ENCODE measurements around the gene DLEU7. TPM values are rescaled to one million over a fixed set of nuclear protein-coding genes. Genes with fewer than 3 reads are reported as not detected.

The DLEU7 gene
- total RNA-seq, 1 donor from 2014 or later: not detected

DNA sequence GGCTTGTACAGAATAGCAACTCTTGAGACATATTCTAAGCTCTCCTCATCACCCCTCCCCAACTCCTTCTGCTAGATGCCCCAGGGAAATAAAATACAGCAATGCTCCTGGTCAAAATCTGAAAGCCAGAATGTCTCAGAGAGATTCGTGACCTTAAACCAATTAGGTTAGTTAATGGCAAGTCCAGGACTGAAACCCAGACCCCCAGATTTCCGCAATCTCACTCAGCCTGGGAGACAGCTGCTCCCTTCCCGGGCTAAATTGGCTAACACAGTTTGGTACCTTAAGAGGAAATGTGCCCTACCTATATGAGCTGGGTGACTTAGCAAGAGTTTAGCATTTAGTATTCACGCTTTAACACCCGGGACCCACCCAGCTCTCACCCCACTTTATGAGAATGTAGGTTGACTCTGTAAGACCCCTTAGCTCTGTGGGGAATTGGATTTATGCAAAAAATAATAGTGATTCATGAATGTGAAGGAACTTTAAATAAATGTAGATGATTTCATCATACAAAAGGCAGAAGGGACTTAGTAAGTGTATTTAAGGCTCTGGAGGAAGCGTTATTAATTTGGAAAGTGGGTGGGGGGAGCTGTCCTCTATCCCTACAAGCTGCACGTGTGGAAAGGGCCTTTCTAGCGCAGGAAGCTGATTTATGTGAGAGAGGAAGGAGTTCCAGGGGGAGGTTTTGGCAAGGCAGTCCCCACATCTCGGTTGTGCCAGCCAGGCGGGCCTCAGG is 1.1 kb downstream of the DLEU7 start:
- TF ChIP-seq, protein P1, sequence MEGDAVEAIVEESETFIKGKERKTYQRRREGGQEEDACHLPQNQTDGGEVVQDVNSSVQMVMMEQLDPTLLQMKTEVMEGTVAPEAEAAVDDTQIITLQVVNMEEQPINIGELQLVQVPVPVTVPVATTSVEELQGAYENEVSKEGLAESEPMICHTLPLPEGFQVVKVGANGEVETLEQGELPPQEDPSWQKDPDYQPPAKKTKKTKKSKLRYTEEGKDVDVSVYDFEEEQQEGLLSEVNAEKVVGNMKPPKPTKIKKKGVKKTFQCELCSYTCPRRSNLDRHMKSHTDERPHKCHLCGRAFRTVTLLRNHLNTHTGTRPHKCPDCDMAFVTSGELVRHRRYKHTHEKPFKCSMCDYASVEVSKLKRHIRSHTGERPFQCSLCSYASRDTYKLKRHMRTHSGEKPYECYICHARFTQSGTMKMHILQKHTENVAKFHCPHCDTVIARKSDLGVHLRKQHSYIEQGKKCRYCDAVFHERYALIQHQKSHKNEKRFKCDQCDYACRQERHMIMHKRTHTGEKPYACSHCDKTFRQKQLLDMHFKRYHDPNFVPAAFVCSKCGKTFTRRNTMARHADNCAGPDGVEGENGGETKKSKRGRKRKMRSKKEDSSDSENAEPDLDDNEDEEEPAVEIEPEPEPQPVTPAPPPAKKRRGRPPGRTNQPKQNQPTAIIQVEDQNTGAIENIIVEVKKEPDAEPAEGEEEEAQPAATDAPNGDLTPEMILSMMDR (IDR thresholded peaks at IDR 0.05; ENCODE audit: insufficient read depth, low read length, severe bottlenecking): no peak
- no peak for FAIRE-seq
- DNase-seq (ENCODE audit: low read depth): no peak
- Histone ChIP-seq H3K4me3 (ENCODE audit: low read depth, low read length) (no peak overlapping the region), H3K27me3 (ENCODE audit: control insufficient read depth, insufficient read depth, low read length) (no peaks in the 10 kb centered on the region), H3K36me3 (ENCODE audit: control insufficient read depth, insufficient read depth, low read length) (no peaks in the 10 kb centered on the region)

DNA sequence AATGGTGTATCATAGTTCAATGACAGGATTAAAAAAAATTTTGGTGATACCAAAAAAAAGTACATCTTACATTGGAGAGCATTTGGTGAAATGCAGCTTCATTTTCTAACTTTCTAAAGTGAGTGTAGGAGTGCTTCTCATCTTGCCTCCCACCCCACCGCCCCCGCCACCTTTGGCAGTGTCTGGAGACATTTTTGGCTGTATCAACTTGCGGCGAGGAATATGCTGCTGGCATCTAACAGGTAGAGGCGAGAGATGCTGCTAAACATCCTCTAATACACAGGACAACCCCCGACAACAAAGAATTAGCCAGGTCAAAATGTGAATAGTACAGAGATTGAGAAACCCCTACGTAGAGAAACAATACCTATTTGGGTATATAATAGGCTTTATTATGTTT is 1.7 kb downstream of the DLEU7 start:
- DNase-seq (ENCODE audit: low read depth) (no peak), FAIRE-seq (no peak)
- no peaks in the 10 kb centered on the region for H3K27me3 ChIP-seq (ENCODE audit: control insufficient read depth, insufficient read depth, low read length)
- H3K36me3 ChIP-seq (ENCODE audit: control insufficient read depth, insufficient read depth, low read length): no peaks in the 10 kb centered on the region
- TF ChIP-seq, protein P1 (IDR thresholded peaks at IDR 0.05; ENCODE audit: insufficient read depth, low read length, severe bottlenecking): no peak
- no peak overlapping the region for H3K4me3 ChIP-seq (ENCODE audit: low read depth, low read length)

- Histone ChIP-seq H3K36me3 (ENCODE audit: control insufficient read depth, insufficient read depth, low read length) (no peaks in the 10 kb centered on the region), H3K4me3 (ENCODE audit: low read depth, low read length) (no peak overlapping the region), H3K27me3 (ENCODE audit: control insufficient read depth, insufficient read depth, low read length) (no peaks in the 10 kb centered on the region)
- DNase-seq (ENCODE audit: low read depth): no peak
- TF ChIP-seq, protein P1 (IDR thresholded peaks at IDR 0.05; ENCODE audit: insufficient read depth, low read length, severe bottlenecking): no peak
- FAIRE-seq: no peak
These were observed 3.2 kb downstream of the DLEU7 start for GRCh38 chr13:50840284-50840683.

DNA sequence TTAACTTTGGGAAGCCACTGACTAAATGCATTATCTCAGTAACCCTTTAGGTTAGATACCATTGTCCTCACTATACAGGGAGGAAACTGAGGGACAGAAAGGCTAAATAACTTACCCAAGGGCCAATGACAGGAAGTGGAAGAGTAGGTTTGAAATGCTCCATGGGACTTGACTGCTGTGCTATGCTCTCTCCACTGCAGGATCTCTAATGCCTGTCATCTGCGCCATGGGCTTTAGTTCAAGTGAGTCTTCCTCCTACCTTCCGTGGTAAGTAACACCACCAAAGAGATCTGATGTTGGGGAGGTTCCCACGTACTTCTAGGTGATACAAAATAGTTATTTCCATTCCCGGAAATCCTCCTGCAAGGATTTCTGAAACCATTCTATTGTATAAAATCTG is 3.7 kb downstream of the DLEU7 start:
- TF ChIP-seq, protein P1 (IDR thresholded peaks at IDR 0.05; ENCODE audit: insufficient read depth, low read length, severe bottlenecking): no peak
- DNase-seq (ENCODE audit: low read depth): no peak
- H3K4me3 ChIP-seq (ENCODE audit: low read depth, low read length): no peak overlapping the region
- H3K36me3 ChIP-seq (ENCODE audit: control insufficient read depth, insufficient read depth, low read length): no peaks in the 10 kb centered on the region
- no peaks in the 10 kb centered on the region for H3K27me3 ChIP-seq (ENCODE audit: control insufficient read depth, insufficient read depth, low read length)
- no peak for FAIRE-seq

- TF ChIP-seq, protein P1 (IDR thresholded peaks at IDR 0.05; ENCODE audit: insufficient read depth, low read length, severe bottlenecking): no peak
- DNase-seq (ENCODE audit: low read depth): no peak
- Histone ChIP-seq H3K36me3 (ENCODE audit: control insufficient read depth, insufficient read depth, low read length) (no peaks in the 10 kb centered on the region), H3K4me3 (ENCODE audit: low read depth, low read length) (no peak overlapping the region), H3K27me3 (ENCODE audit: control insufficient read depth, insufficient read depth, low read length) (no peaks in the 10 kb centered on the region)
- no peak for FAIRE-seq
These were observed 4.8 kb downstream of the DLEU7 start for GRCh38 chr13:50838701-50839100.

- FAIRE-seq (no peak), DNase-seq (ENCODE audit: low read depth) (no peak)
- Histone ChIP-seq H3K4me3 (ENCODE audit: low read depth, low read length) (no peak overlapping the region), H3K36me3 (ENCODE audit: control insufficient read depth, insufficient read depth, low read length) (no peaks in the 10 kb centered on the region), H3K27me3 (ENCODE audit: control insufficient read depth, insufficient read depth, low read length) (no peaks in the 10 kb centered on the region)
- TF ChIP-seq, protein P1 (IDR thresholded peaks at IDR 0.05; ENCODE audit: insufficient read depth, low read length, severe bottlenecking): no peak
These were observed 5.5 kb downstream of the DLEU7 start for GRCh38 chr13:50838031-50838430.

Measured in bronchial epithelial cell (primary cell).